Daoy (cell line): ENCODE results near the gene TRIM41. TPM values are rescaled to one million over a fixed set of nuclear protein-coding genes. Genes with fewer than 3 reads are reported as not detected.
"Not testable (repeated sequence)": the region's sequence is repeated elsewhere in the genome, so short reads cannot be mapped to it uniquely, and the experiment has no call there.

ENCODE experiments used
- DNase-seq: peaks from one replicate; pipeline ENCODE4 v3.0.0-alpha.2; 2015; ENCODE audit warnings: low read depth
- total RNA-seq: library from RNA; depleted of rRNA; stranded (reverse); fragments of >200 nt; shearing (Covaris generic); gene quantifications from 2 replicates; pipeline ENCODE4 v1.2.3, GENCODE V29; 2014

The TRIM41 gene
- total RNA-seq, 1 experiment from 2014 or later = 23.3 TPM

DNA sequence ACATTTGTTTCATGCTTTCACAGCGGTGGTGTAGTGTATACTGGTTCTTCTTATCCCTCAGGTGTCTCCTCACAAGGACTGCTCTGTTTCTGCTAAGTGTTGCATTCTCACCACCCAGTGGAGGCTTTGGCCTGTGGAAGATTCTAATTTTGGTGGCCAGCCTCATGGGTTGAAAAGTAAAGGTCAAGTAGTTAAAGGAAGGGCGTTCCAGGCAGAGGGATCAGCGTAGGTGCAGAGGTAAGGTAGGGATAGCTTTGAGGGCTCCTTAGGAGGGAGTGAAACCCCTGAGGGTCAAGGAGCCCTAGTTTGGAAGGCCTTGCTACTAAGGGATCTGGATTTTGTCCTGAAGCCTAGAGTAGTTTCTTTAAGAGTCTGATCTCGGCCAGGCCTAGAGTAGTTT is 25.2 kb downstream of the TRIM41 start:
- DNase-seq = no peak

- no peak for DNase-seq
Observed at GRCh38 chr5:181255276-181255675, 32.2 kb downstream of the TRIM41 start.

- no peak for DNase-seq
Observed at GRCh38 chr5:181255836-181256578, 32.9 kb downstream of the TRIM41 start.

DNA sequence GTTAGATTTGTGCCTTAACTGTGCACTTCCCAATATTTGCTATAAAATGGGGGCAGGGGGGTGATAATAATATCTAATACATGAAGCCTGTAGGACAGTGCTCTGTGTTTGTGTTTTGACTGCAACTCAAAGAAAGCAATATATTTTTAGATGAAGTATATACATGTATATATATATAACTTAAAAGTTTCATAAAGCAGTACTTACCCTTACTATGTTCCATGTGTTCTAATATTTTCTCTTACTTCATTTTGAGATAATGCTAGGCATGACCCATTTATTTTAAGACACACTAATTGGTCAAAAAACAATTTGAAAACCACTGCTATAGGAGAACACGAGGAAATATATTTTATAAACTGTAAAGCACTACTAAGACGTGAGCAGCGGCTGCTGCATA is 35.5 kb downstream of the TRIM41 start:
- no peak for DNase-seq

DNA sequence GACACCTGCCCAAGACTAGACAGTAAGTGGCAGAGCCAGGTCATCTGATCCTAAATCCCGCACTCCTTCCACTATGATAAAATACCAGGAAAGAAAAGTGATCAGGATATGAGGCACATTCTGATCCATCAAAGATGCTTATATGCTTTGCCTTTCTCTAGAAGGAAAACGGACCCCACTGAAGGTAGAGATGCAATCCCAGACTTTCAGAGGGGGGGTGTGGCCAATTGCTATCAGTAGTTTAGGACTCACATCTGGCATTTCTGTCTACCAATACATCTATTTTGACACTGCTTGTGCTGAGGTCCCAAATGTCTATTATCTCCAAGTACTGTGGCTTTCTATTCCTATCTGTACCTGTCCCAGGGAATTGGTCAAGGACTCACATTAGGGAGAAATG is 36.2 kb downstream of the TRIM41 start:
- no peak for DNase-seq

DNA sequence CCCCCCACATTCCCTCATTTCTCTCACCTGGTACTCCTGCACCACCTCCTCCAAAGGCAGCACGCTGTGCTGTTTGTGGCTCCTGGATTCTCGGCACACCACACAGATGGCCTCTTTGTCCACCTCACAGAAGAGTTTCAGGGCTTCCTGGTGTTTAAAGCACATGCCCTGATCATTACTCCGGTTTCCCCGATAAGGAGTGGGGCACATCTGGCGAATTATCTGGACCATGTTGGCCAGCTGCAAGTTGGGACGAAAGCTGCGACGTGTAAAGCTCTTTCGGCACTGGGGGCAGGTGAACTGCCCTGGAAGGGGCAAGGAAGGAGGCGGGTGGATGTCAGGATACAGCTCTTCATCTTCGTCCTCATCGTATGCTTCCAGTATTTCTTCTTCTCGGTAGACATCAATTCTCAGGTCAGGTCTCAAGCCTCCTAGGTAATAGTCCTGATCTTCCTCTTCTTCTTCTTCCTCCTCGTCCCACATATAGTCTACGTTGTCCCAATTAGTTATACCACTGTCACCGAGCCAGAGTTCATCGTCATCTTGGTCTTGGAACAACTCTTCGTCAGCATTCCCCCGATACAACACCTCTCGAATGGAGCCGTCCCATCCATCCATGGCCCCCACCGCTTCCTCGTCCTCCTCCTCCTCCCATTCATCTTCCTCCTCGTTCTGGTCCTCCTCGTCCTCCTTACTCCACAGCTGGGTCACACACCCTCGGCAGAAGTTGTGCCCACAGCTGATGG is 37.1 kb downstream of the TRIM41 start:
- DNase-seq = no peak

- peak; percentile 94 for DNase-seq
Observed at GRCh38 chr5:181260720-181261319, 37.7 kb downstream of the TRIM41 start, which contains the start of gene TRIM52. TSS of gene TRIM52 (minus strand) at chr5:181261143. CDS start at chr5:181260813, 330 bp downstream.

DNA sequence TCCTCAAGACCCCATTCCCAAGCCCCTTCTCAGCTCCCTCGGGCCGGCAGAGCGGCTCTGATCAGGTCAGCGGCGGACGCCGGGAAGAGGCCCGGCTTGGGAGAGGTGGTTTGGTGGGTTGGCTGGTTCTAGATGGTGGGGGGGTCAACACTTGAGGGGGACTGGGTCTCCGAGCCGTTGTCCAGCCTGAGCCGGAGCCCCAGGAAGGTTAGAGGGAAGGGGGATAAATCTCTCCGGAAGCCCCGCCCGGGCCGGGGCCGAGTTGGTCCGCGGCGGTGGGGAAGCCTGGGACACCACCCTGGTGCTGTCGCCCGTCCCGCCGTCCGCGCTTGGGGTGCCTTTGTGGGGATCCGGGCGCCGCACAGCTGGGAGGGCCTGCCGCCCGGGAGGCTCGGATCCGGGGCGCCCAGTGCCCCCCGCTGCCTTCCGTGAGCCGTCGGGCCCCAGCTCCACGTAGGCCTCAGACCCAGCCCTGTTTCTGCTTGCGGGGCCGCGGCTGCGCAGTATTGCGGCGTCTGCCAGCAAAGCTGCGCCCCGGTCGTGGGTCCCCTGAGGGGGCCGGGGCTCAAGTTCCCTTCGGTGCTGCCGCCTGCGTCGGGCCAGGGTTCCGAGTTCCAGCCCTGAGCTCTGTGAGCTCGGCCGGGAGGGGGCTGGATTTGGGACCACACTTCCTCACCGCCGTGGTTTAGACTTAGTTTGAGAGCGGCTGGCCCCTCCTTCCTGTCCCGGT is 38.4 kb downstream of the TRIM41 start:
- peak; percentile 77 for DNase-seq

GRCh38 chr5:181263633-181264032 is 40.6 kb downstream of the TRIM41 start:
- DNase-seq = no peak

DNA sequence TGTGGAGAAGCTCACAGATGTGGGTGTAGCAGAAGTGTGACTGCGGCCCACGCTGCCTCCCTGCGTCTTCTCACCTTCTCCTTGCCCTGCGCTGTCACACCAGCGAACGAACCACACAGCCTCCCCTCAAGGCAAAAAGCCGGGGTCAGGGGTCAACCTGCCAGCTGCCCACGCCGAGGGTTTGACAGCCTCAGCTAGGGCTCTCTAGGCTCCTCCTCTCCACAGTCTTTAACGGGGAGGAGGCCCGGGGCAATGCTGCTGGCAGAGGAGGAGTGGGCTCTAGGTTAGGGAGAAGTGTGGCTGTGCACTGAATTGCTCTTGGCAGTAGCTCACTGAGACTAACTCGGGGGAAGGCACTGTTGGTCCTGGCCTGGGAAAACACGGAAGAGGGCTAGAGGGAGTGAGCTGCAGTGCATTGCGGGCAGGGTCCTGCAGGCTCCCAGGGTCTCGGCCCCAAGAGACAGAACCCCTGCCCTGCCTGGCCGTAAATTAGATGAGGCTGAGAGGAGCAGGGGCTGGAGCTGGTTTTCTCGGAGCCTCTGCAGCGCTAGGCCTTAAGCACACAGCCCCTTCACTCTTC is 42.1 kb downstream of the TRIM41 start:
- DNase-seq = no peak

DNA sequence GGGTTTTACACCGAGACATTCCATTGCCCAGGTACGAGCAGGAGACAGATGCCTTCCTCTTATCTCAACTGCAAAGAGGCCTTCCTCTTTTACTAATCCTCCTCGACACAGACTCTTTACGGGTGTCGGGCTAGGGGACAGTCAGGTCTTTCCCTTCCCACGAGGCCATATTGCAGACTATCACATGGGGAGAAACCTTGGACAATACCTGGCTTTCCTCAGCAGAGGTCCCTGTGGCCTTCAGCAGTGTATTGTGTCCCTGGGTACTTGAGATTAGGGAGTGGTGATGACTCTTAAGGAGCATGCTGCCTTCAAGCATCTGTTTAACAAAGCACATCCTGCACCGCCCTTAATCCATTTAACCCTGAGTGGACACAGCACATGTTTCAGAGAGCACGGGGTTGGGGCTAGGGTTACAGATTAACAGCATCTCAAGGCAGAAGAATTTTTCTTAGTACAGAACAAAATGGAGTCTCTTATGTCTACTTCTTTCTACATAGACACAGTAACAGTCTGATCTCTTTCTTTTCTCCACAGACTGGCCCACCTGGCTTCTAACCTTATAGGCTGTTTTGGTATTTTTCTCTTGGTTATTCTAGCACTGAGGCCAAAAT is 44.3 kb downstream of the TRIM41 start:
- not testable (repeated sequence) for DNase-seq

GRCh38 chr5:181267907-181268306 is 44.8 kb downstream of the TRIM41 start:
- not testable (repeated sequence) for DNase-seq

DNA sequence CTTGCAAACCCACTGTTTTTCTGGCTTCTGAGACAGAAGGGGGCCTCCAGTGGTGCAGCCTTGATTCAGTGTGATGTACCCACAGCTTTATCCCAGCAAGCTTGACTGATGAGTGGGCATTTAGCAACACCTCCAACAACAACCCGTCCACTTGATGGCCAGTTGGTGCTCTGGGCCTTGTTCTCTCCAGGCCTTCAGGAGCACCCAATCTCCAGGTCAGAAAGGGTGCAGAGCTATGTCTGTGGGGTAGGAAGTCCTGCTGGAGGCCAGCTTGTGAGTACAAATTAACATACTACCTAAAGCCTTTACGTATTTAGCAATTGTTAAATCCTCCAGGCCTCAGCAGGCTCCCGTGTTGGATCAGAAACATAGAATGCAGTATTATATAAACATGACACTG is 48.0 kb downstream of the TRIM41 start:
- DNase-seq = no peak

DNA sequence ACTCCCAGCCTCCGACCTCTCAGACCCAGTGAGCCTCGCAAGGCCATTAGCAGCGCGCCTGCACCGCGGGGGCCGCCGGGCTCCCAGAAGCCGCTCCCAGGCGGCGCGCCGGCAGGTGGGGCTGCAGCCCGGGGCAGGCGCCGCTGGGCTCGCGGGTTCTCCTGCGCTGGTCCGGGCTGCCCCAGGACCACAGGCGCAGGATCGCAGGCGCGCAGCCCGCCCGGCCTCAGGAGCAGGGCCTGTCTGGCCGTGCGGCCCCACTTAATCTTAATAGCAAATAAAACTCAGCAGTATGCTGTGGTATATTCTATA is 50.3 kb downstream of the TRIM41 start:
- DNase-seq = not testable (repeated sequence)

GRCh38 chr5:181280251-181280762 is 57.2 kb downstream of the TRIM41 start:
- DNase-seq = no peak

DNA sequence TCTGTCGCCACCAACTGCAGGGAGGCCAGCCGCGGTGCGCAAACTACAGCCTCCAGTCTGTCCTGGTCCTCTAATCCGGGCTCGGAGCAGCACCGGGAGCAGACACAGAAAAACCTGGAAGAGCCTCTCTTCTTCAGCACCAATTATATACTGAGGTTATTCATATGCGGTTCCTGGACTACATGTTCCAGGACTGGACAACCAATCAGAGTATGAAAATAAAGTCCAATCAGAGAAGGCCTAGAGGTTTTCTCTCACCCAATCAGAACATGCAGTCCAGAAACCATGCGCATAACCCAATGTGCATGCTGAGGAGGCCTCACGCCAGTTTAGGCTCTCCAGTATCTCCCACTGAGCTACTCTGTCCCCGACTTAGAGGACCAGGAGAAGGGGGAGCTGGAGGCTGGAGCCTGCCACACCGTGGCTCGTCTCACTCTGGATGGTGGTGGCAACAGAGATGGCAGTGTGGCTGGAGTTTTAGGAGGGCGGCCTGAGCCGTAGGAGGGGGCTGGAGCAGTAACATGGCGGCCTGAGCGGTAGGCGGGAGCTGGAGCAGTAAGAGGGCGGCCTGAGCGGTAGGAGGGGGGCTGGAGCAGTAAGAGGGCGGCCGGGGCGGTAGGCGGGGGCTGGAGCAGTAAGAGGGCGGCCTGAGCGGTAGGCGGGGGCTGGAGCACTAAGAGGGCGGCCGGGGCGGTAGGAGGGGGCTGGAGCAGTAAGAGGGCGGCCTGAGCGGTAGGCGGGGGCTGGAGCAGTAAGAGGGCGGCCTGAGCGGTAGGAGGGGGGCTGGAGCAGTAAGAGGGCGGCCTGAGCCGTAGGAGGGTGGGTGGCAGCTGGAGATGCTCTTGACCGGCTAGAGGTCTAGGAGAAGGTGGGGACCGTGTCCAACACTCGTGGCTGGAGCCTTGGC is 58.2 kb downstream of the TRIM41 start:
- DNase-seq = no peak

GRCh38 chr5:181281984-181282316 is 58.9 kb downstream of the TRIM41 start:
- no peak for DNase-seq

DNA sequence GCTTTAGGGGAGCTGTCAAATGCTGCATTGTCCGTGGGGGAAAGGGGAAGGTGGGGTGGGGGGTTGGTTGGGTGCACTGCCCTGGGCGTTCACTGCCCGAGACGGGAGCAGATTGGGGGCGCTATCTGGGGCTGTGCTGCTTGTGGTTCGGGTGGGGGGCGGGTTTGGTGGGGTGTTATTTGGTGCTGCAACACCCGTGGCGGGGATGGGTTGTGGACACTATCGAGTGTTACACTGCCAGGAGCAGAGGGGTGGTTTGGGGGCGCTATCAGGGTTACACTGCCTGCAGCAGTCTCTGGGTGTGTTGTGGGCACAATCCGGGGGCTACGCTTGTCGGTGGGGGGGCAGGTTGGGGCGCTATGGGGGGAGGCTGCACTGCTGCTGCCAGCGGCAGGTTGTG is 59.3 kb downstream of the TRIM41 start:
- not testable (repeated sequence) for DNase-seq

DNA sequence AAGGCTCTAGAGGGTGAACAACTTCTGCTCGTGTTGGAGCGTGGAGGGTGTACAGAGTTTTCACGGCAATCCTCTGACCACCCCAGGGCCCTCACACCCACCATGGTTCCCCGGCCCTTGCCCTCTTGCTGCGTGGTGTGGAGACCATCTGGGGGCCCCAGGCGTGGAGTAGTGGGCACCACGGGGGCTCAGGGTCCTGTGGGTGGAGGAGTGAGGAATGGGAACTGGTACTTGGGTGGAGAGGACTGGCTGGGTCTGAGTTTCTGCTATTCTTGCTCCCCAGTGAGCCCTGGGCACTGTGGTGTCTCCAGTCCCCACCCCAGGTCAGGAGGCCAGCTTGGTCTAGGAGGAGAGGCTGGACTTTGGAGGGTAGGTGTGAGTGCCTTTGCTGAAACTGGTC is 59.8 kb downstream of the TRIM41 start:
- DNase-seq = no peak

DNA sequence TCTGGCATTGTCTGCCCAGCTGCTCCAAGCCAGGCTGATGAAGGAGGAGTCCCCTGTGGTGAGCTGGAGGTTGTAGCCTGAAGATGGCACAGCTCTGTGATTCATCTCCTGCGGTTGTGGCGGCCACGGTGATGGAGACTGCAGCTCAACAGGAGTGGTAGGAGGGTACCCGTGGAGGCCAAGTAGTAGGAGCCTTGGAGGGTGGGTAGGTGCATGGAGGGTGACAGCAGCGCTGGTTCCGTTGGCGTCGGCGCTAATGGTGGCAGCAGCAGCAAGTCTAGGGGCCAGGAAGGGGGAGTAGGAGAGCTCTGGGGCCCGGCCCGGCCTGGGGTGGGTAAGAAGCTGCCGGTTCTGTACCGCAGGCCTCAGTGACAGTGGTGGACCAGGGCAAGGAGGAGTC is 60.3 kb downstream of the TRIM41 start:
- peak; percentile 65 for DNase-seq
